ENCODE results near the gene MTOR. TPM values are rescaled to one million over a fixed set of nuclear protein-coding genes. Genes with fewer than 3 reads are reported as not detected.
A peak's percentile ranks its signal among the peaks of the same experiment; 100 is the strongest.

MTOR gene
- polyA plus RNA-seq, 3 donors = 42.4 to 45.0 (median 44.1) TPM

- peak; percentile 67 to 90 (median 83) for DNase-seq (ENCODE audit: extremely low read depth in 1 of 11, low read depth in 9 of 11, low spot score in 4 of 11)
Measured at GRCh38 chr1:11059968-11060830, 202.2 kb downstream of the MTOR start, which contains the start of gene SRM. TSS of gene SRM (minus strand) at chr1:11060018. CDS start at chr1:11059943, 75 bp downstream.

GRCh38 chr1:11059155-11059967, 203.0 kb downstream of the MTOR start:
- DNase-seq (ENCODE audit: extremely low read depth in 1 of 11, low read depth in 9 of 11, low spot score in 4 of 11) = peak in 1 of 11 donors; percentile 8

DNA sequence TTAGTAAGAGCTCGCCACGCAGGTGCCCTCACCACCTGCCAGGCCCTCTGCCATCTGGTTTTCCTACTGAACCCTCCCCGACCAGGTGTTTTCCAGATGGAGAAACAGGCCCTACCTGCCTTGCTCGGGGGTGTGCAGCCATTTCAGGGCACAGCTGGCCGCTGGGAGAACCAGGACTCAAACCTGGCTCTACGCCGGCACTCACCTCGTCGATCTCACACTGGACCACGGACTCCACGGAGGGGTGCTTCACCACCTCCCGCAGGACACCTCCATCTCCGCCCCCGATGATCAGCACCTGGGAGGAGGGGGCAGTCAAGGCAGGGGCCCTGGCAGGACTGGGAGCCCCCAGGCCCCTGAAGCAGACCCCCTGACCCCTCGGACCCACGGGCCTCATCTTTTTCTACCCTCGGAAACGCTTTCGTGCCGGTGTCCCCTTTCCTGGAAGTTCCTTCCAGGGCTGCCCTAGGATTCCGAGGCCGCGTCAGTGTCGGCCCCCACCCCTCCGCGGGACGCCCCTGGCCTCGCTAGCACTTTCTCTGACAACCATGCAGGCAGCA, 203.7 kb downstream of the MTOR start:
- no peak for DNase-seq (ENCODE audit: extremely low read depth in 1 of 11, low read depth in 9 of 11, low spot score in 4 of 11)

DNA sequence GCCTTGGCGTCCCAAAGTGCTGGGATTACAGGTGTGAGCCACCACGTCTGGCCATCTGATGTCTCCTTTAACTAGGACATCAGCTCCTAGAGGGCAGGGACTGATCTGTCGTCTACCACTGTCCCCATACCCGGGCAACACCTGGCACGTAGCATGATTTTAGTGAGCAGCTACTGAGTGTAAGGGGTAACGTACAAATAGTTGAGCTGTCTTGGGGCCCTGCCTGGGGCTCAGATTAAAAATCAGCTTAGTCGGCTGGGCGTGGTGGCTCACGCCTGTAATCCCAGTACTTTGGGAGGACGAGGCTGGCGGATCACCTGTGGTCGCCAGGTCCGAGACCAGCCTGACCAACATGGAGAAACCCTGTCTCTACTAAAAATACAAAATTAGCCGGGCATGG, 204.3 kb downstream of the MTOR start:
- no peak for DNase-seq (ENCODE audit: extremely low read depth in 1 of 11, low read depth in 9 of 11, low spot score in 4 of 11)

GRCh38 chr1:11057477-11057876, 204.9 kb downstream of the MTOR start:
- no peak for DNase-seq (ENCODE audit: extremely low read depth in 1 of 11, low read depth in 9 of 11, low spot score in 4 of 11)

Other genes with a start within 250 kb of the MTOR start
- gene TARDBP, start 249.9 kb downstream of the MTOR start, polyA plus RNA-seq (ENCODE audit: insufficient read length in 3 of 3) = 100 to 1,000 TPM; 289 to 315 (median 313) TPM
- 1 to 10 TPM; 4.6 to 9.6 (median 5.8) TPM for gene MASP2, start 215.3 kb downstream of the MTOR start, polyA plus RNA-seq (ENCODE audit: insufficient read length in 3 of 3)
- 10 to 100 TPM; 38.0 to 54.0 (median 47.3) TPM for gene SRM, start 202.5 kb downstream of the MTOR start, polyA plus RNA-seq (ENCODE audit: insufficient read length in 3 of 3)
- 100 to 1,000 TPM in 1 of 3 donors, 10 to 100 TPM in 2; 79.6 to 103 (median 92.1) TPM for gene EXOSC10, start 162.7 kb downstream of the MTOR start, polyA plus RNA-seq (ENCODE audit: insufficient read length in 3 of 3)
- under 1 TPM in 1 of 3 donors, not detected in 2; 0.11 TPM for gene ANGPTL7, start 73.2 kb downstream of the MTOR start, polyA plus RNA-seq (ENCODE audit: insufficient read length in 3 of 3)
- gene UBIAD1, start 10.6 kb upstream of the MTOR start, polyA plus RNA-seq (ENCODE audit: insufficient read length in 3 of 3) = 10 to 100 TPM; 15.1 to 15.9 (median 15.5) TPM
- gene DISP3, start 216.6 kb upstream of the MTOR start, polyA plus RNA-seq (ENCODE audit: insufficient read length in 3 of 3) = 1 to 10 TPM in 2 of 3 donors, under 1 TPM in 1; 0.72 to 2.1 (median 1.8) TPM